Measurements from ENCODE around the gene PLIN3. TPM values are rescaled to one million over a fixed set of nuclear protein-coding genes. Genes with fewer than 3 reads are reported as not detected.
"Not testable (repeated sequence)": the region's sequence is repeated elsewhere in the genome, so short reads cannot be mapped to it uniquely, and the experiment has no call there.

Gene PLIN3
- polyA plus RNA-seq, 1 donor (not counting 4 experiments of a cell fraction or from before 2014, with no cell fraction given): 70.7 TPM

DNA sequence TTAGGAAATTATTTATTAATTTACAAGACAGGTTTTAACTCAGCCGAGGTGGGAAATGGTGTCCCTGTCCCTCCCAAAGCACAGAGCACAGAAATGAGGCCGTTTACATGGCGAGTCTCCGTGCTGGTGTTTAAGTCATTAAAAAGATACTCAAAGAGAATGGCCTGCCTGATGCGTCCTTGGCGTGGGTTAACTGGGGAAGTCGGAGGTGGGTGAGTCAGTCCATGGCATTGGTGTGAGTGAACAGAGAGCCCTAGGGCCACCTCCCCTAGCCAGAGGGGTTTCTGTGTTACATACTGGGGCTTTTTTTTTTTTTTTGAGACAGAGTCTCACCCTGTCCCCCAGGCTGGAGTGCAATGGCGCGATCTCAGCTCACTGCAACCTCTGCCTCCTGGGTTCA is 72.1 kb downstream of the PLIN3 start:
- H3K36me3 ChIP-seq (ENCODE audit: control insufficient read depth in 2 of 2, extremely low read depth in 1 of 2, insufficient read depth in 2 of 2, low read length in 2 of 2): peaks cover 2 to 10% of the 10 kb centered on the region in 2 experiments
- peaks cover 49% of the 10 kb centered on the region for H3K79me2 ChIP-seq (ENCODE audit: control insufficient read depth, insufficient read depth, low read length)
- H3K27ac ChIP-seq (ENCODE audit: control insufficient read depth, insufficient read depth, low read length): peak overlapping the region; percentile 76
- peak overlapping the region in 2 of 3 experiments; percentile 55 to 57 for H3K4me3 ChIP-seq (ENCODE audit: control insufficient read depth in 2 of 3, extremely low read depth in 1 of 3, insufficient read depth in 2 of 3, low read depth in 1 of 3, low read length in 3 of 3)
- peak overlapping the region; percentile 69 for H3K9ac ChIP-seq (ENCODE audit: control insufficient read depth, extremely low read depth, insufficient read depth, low read length)
- DNase-seq (ENCODE audit: low read depth, low spot score): no peak
- peaks cover 39% of the 10 kb centered on the region for H3K4me1 ChIP-seq (ENCODE audit: control insufficient read depth, extremely low read depth, insufficient read depth, low read length)
- no peaks in the 10 kb centered on the region for H3K9me1 ChIP-seq (ENCODE audit: control insufficient read depth, extremely low read depth, insufficient read depth, low read length)
- H2AFZ ChIP-seq (ENCODE audit: control insufficient read depth, low read length): no peak overlapping the region
- TF ChIP-seq CTCF (optimal IDR thresholded peaks at IDR 0.05 in 1 of 3, IDR thresholded peaks at IDR 0.05 in 1 of 3, conservative IDR thresholded peaks at IDR 0.05 in 1 of 3; ENCODE audit: extremely low read depth in 1 of 3, insufficient read depth in 2 of 3, low read length in 3 of 3) (no peak), EZH2 (IDR thresholded peaks at IDR 0.05; ENCODE audit: low read length) (no peak)
- H3K4me2 ChIP-seq (ENCODE audit: control insufficient read depth, extremely low read depth, insufficient read depth, low read depth, low read length): peak overlapping the region; percentile 93
- FAIRE-seq: no peak
- H3K9me3 ChIP-seq (ENCODE audit: control insufficient read depth, low read depth, low read length): no peaks in the 10 kb centered on the region
- no peaks in the 10 kb centered on the region for H3K27me3 ChIP-seq (ENCODE audit: control insufficient read depth, extremely low read depth, insufficient read depth, low read length)
- dilution Hi-C loops (cut with MboI; ENCODE audit: extremely low pct_ligation_motif_present, low sequenced_read_pairs): no loop called here
- H4K20me1 ChIP-seq (ENCODE audit: control insufficient read depth, extremely low read depth, insufficient read depth, low read length): no peaks in the 10 kb centered on the region

DNA sequence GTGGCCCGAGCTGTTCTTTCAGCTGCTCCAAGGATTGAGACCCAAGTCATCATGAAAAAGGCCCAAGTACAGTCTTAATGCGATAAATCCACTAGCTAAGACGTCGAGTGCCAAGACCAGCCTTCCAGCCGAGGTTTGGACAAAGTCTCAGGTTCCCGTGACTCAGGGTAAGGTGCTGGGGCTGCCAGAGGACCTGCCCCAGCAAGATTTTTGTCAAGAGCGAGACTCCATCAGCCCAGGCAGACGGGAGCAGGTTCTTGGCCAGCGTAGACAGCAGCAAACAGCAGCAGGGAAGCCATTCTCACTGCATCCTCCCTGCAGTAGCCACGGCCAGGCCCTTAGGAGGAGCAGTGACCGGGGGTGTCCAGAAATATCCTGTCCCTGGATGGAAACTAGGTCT is 72.5 kb downstream of the PLIN3 start:
- Histone ChIP-seq H3K9me1 (ENCODE audit: control insufficient read depth, extremely low read depth, insufficient read depth, low read length) (no peaks in the 10 kb centered on the region), H3K4me2 (ENCODE audit: control insufficient read depth, extremely low read depth, insufficient read depth, low read depth, low read length) (peak overlapping the region; percentile 93), H3K9me3 (ENCODE audit: control insufficient read depth, low read depth, low read length) (no peaks in the 10 kb centered on the region), H3K27ac (ENCODE audit: control insufficient read depth, insufficient read depth, low read length) (peak overlapping the region; percentile 76), H3K36me3 (ENCODE audit: control insufficient read depth in 2 of 2, extremely low read depth in 1 of 2, insufficient read depth in 2 of 2, low read length in 2 of 2) (peaks cover 2 to 10% of the 10 kb centered on the region in 2 experiments), H4K20me1 (ENCODE audit: control insufficient read depth, extremely low read depth, insufficient read depth, low read length) (no peaks in the 10 kb centered on the region), H3K4me1 (ENCODE audit: control insufficient read depth, extremely low read depth, insufficient read depth, low read length) (peaks cover 36% of the 10 kb centered on the region), H3K27me3 (ENCODE audit: control insufficient read depth, extremely low read depth, insufficient read depth, low read length) (no peaks in the 10 kb centered on the region), H2AFZ (ENCODE audit: control insufficient read depth, low read length) (no peak overlapping the region), H3K79me2 (ENCODE audit: control insufficient read depth, insufficient read depth, low read length) (peaks cover 49% of the 10 kb centered on the region), H3K4me3 (ENCODE audit: control insufficient read depth in 2 of 3, extremely low read depth in 1 of 3, insufficient read depth in 2 of 3, low read depth in 1 of 3, low read length in 3 of 3) (peak overlapping the region in 2 of 3 experiments; percentile 55 to 57), H3K9ac (ENCODE audit: control insufficient read depth, extremely low read depth, insufficient read depth, low read length) (peak overlapping the region; percentile 69)
- FAIRE-seq: peak; percentile 36
- dilution Hi-C loops (cut with MboI; ENCODE audit: extremely low pct_ligation_motif_present, low sequenced_read_pairs): no loop called here
- no peak for DNase-seq (ENCODE audit: low read depth, low spot score)
- TF ChIP-seq EZH2 (IDR thresholded peaks at IDR 0.05; ENCODE audit: low read length): no peak

DNA sequence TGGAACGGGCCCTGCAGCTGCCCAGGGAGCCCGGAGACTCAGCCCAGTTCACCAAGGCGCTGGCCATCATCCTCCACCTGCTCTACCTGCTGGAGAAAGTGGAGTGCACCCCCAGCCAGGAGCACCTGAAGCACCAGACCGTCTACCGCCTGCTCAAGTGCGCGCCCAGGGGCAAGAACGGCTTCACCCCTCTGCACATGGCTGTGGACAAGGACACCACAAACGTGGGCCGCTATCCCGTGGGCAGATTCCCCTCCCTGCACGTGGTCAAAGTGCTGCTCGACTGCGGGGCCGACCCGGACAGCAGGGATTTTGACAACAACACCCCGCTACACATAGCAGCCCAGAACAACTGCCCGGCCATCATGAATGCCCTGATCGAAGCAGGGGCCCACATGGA is 74.2 kb downstream of the PLIN3 start:
- H3K27ac ChIP-seq (ENCODE audit: control insufficient read depth, insufficient read depth, low read length); H3K9me1 ChIP-seq (ENCODE audit: control insufficient read depth, extremely low read depth, insufficient read depth, low read length); H3K27me3 ChIP-seq (ENCODE audit: control insufficient read depth, extremely low read depth, insufficient read depth, low read length); DNase-seq (ENCODE audit: low read depth, low spot score); H3K36me3 ChIP-seq (ENCODE audit: control insufficient read depth in 2 of 2, extremely low read depth in 1 of 2, insufficient read depth in 2 of 2, low read length in 2 of 2); H3K4me3 ChIP-seq (ENCODE audit: control insufficient read depth in 2 of 3, extremely low read depth in 1 of 3, insufficient read depth in 2 of 3, low read depth in 1 of 3, low read length in 3 of 3); H4K20me1 ChIP-seq (ENCODE audit: control insufficient read depth, extremely low read depth, insufficient read depth, low read length); H3K9ac ChIP-seq (ENCODE audit: control insufficient read depth, extremely low read depth, insufficient read depth, low read length); FAIRE-seq; H2AFZ ChIP-seq (ENCODE audit: control insufficient read depth, low read length); H3K4me2 ChIP-seq (ENCODE audit: control insufficient read depth, extremely low read depth, insufficient read depth, low read depth, low read length); dilution Hi-C loops (cut with MboI; ENCODE audit: extremely low pct_ligation_motif_present, low sequenced_read_pairs); H3K9me3 ChIP-seq (ENCODE audit: control insufficient read depth, low read depth, low read length): not testable (repeated sequence)
- peaks cover 49% of the 10 kb centered on the region for H3K79me2 ChIP-seq (ENCODE audit: control insufficient read depth, insufficient read depth, low read length)
- H3K4me1 ChIP-seq (ENCODE audit: control insufficient read depth, extremely low read depth, insufficient read depth, low read length): peaks cover 36% of the 10 kb centered on the region

DNA sequence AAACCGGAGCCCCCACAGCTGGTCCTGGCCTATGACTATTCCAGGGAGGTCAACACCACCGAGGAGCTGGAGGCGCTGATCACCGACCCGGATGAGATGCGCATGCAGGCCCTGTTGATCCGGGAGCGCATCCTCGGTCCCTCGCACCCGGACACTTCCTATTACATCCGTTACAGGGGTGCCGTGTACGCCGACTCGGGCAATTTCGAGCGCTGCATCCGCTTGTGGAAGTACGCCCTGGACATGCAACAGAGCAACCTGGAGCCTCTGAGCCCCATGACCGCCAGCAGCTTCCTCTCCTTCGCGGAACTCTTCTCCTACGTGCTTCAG is 74.6 kb downstream of the PLIN3 start:
- H3K27me3 ChIP-seq (ENCODE audit: control insufficient read depth, extremely low read depth, insufficient read depth, low read length); DNase-seq (ENCODE audit: low read depth, low spot score); FAIRE-seq; H3K9me1 ChIP-seq (ENCODE audit: control insufficient read depth, extremely low read depth, insufficient read depth, low read length); H3K9me3 ChIP-seq (ENCODE audit: control insufficient read depth, low read depth, low read length); H4K20me1 ChIP-seq (ENCODE audit: control insufficient read depth, extremely low read depth, insufficient read depth, low read length); H2AFZ ChIP-seq (ENCODE audit: control insufficient read depth, low read length); H3K36me3 ChIP-seq (ENCODE audit: control insufficient read depth in 2 of 2, extremely low read depth in 1 of 2, insufficient read depth in 2 of 2, low read length in 2 of 2); dilution Hi-C loops (cut with MboI; ENCODE audit: extremely low pct_ligation_motif_present, low sequenced_read_pairs): not testable (repeated sequence)
- H3K4me3 ChIP-seq (ENCODE audit: control insufficient read depth in 2 of 3, extremely low read depth in 1 of 3, insufficient read depth in 2 of 3, low read depth in 1 of 3, low read length in 3 of 3): peak overlapping the region; percentile 71 to 81 (median 77)
- peak overlapping the region; percentile 93 for H3K9ac ChIP-seq (ENCODE audit: control insufficient read depth, extremely low read depth, insufficient read depth, low read length)
- H3K4me2 ChIP-seq (ENCODE audit: control insufficient read depth, extremely low read depth, insufficient read depth, low read depth, low read length): peak overlapping the region; percentile 82
- peak overlapping the region; percentile 86 for H3K27ac ChIP-seq (ENCODE audit: control insufficient read depth, insufficient read depth, low read length)
- H3K4me1 ChIP-seq (ENCODE audit: control insufficient read depth, extremely low read depth, insufficient read depth, low read length): peaks cover 36% of the 10 kb centered on the region
- H3K79me2 ChIP-seq (ENCODE audit: control insufficient read depth, insufficient read depth, low read length): peaks cover 49% of the 10 kb centered on the region

Measured in keratinocyte (primary cell).